SK-N-SH treated with all-trans-retinoic acid at 6 μM for 48 hours (cell line): ENCODE measurements around the gene FARP1.

Experiments used
- ARNTL ChIP-seq: fragments of 450-650 bp; formaldehyde crosslinking; IDR thresholded peaks from 2 replicates; pipeline ENCODE4 v1.5.0; 2020; ENCODE audit warnings: low read depth, mild to moderate bottlenecking, moderate library complexity, borderline replicate concordance
- CREB5 ChIP-seq: fragments of 250-450 bp; sonication (Bioruptor Pico); IDR thresholded peaks from 2 replicates; pipeline ENCODE4 v1.5.1; 2020; ENCODE audit warnings: low read depth, mild to moderate bottlenecking, moderate library complexity
- ISL1 ChIP-seq: fragments of 250-450 bp; sonication (Bioruptor Pico); IDR thresholded peaks from 2 replicates; pipeline ENCODE4 v2.1.2; 2022; ENCODE audit warnings: mild to moderate bottlenecking, moderate library complexity
- PATZ1 ChIP-seq: fragments of 250-450 bp; sonication (Bioruptor Pico); IDR thresholded peaks from 2 replicates; pipeline ENCODE4 v1.8.0; 2020; ENCODE audit warnings: mild to moderate bottlenecking, moderate library complexity, borderline replicate concordance

GRCh38 chr13:98476538-98476966 lies 333.7 kb downstream of the FARP1 start:
- TF ChIP-seq ARNTL (CRISPR knock-in tag) (no peak), CREB5 (CRISPR knock-in tag) (no peak), PATZ1 (CRISPR knock-in tag) (no peak), ISL1 (no peak)
